ENCODE data around the gene KLHL12. TPM values are rescaled to one million over a fixed set of nuclear protein-coding genes. Genes with fewer than 3 reads are reported as not detected.
A peak's percentile ranks its signal among the peaks of the same experiment; 100 is the strongest.

The KLHL12 gene
- total RNA-seq, 1 donor from 2014 or later = 31.5 TPM

- peaks cover 10% of the 10 kb centered on the region for H3K36me3 Mint-ChIP-seq (ENCODE audit: low read depth, unreplicated experiment)
- peak overlapping the region; percentile 59 for H3K4me3 Mint-ChIP-seq (ENCODE audit: unreplicated experiment)
- TF ChIP-seq CTCF (IDR thresholded peaks at IDR 0.05; ENCODE audit: unreplicated experiment) = no peak
- H3K27me3 Mint-ChIP-seq (ENCODE audit: unreplicated experiment) = peaks cover 5% of the 10 kb centered on the region
- no peak for DNase-seq (ENCODE audit: low spot score)
- peaks cover 30% of the 10 kb centered on the region for H3K4me1 Mint-ChIP-seq (ENCODE audit: unreplicated experiment)
- peak overlapping the region; percentile 30 for H3K27ac Mint-ChIP-seq (ENCODE audit: unreplicated experiment)
- H3K9me3 Mint-ChIP-seq (ENCODE audit: unreplicated experiment) = no peaks in the 10 kb centered on the region
These were observed 41.3 kb upstream of the KLHL12 start for GRCh38 chr1:202968351-202968750.

- Mint-ChIP-seq H3K27ac (ENCODE audit: unreplicated experiment) (peak overlapping the region; percentile 94), H3K4me3 (ENCODE audit: unreplicated experiment) (peak overlapping the region; percentile 97), H3K27me3 (ENCODE audit: unreplicated experiment) (peaks cover 5% of the 10 kb centered on the region), H3K4me1 (ENCODE audit: unreplicated experiment) (peaks cover 30% of the 10 kb centered on the region), H3K9me3 (ENCODE audit: unreplicated experiment) (no peaks in the 10 kb centered on the region), H3K36me3 (ENCODE audit: low read depth, unreplicated experiment) (peaks cover 10% of the 10 kb centered on the region)
- DNase-seq (ENCODE audit: low spot score) = peak; percentile 18
- no peak for TF ChIP-seq CTCF (IDR thresholded peaks at IDR 0.05; ENCODE audit: unreplicated experiment)
These were observed 40.7 kb upstream of the KLHL12 start for GRCh38 chr1:202967684-202968281.

- H3K4me3 Mint-ChIP-seq (ENCODE audit: unreplicated experiment) = peak overlapping the region; percentile 86
These were observed 39.2 kb upstream of the KLHL12 start for GRCh38 chr1:202966006-202966898.

GRCh38 chr1:202965422-202965821, 38.4 kb upstream of the KLHL12 start:
- Mint-ChIP-seq H3K36me3 (ENCODE audit: low read depth, unreplicated experiment) (peaks cover 18% of the 10 kb centered on the region), H3K27ac (ENCODE audit: unreplicated experiment) (no peak overlapping the region), H3K4me3 (ENCODE audit: unreplicated experiment) (peak overlapping the region; percentile 86), H3K9me3 (ENCODE audit: unreplicated experiment) (no peaks in the 10 kb centered on the region), H3K4me1 (ENCODE audit: unreplicated experiment) (peaks cover 30% of the 10 kb centered on the region), H3K27me3 (ENCODE audit: unreplicated experiment) (peaks cover 5% of the 10 kb centered on the region)
- no peak for TF ChIP-seq CTCF (IDR thresholded peaks at IDR 0.05; ENCODE audit: unreplicated experiment)
- no peak for DNase-seq (ENCODE audit: low spot score)

More at GRCh38 chr1:202966006-202966898, 39.2 kb upstream of the KLHL12 start:
- no peaks in the 10 kb centered on the region for H3K9me3 Mint-ChIP-seq (ENCODE audit: unreplicated experiment)
- peaks cover 5% of the 10 kb centered on the region for H3K27me3 Mint-ChIP-seq (ENCODE audit: unreplicated experiment)
- peaks cover 30% of the 10 kb centered on the region for H3K4me1 Mint-ChIP-seq (ENCODE audit: unreplicated experiment)
- TF ChIP-seq CTCF (IDR thresholded peaks at IDR 0.05; ENCODE audit: unreplicated experiment) = no peak
- peaks cover 12% of the 10 kb centered on the region for H3K36me3 Mint-ChIP-seq (ENCODE audit: low read depth, unreplicated experiment)
- DNase-seq (ENCODE audit: low spot score) = no peak
- peak overlapping the region; percentile 27 for H3K27ac Mint-ChIP-seq (ENCODE audit: unreplicated experiment)

Measured in endothelial cell (in vitro differentiated cells).